OCI-LY3 (cell line): ENCODE results near the gene SERPINB1.

Source experiments
- CTCF ChIP-seq: fragments of 200-600, 300-600 bp; sonication (generic); IDR thresholded peaks from 2 replicates; pipeline ENCODE4 v1.5.1; 2014; ENCODE audit warnings: antibody characterized with exemption, low read length, low read depth
- EZH2phosphoT487 ChIP-seq: fragments of 200-600 bp; shearing (Covaris generic); IDR thresholded peaks from 2 replicates; pipeline ENCODE4 v1.6.1; 2018; ENCODE audit warnings: antibody characterized with exemption, mixed run types, low read depth

GRCh38 chr6:2873643-2874042 lies 32.0 kb upstream of the SERPINB1 start:
- no peak for TF ChIP-seq CTCF
- TF ChIP-seq EZH2phosphoT487 = no peak
